GM19395 (cell line): ENCODE measurements around the gene FAAH.

Source experiments
- ATAC-seq: cut with Tn5 transposase; IDR thresholded peaks from one replicate; pipeline ENCODE4 v1.9.1; 2021; ENCODE audit warnings: mild to moderate bottlenecking, moderate library complexity; ENCODE audit not compliant: unreplicated experiment

Gene FAAH

GRCh38 chr1:46448109-46448911 is 54.2 kb downstream of the FAAH start:
- ATAC-seq: no peak

- no peak for ATAC-seq
Observed at GRCh38 chr1:46449223-46450159, 55.4 kb downstream of the FAAH start.

GRCh38 chr1:46450160-46450517 is 56.0 kb downstream of the FAAH start:
- ATAC-seq: no peak

- ATAC-seq: no peak
Observed at GRCh38 chr1:46451948-46452930, 58.1 kb downstream of the FAAH start.

- no peak for ATAC-seq
Observed at GRCh38 chr1:46452931-46453325, 58.8 kb downstream of the FAAH start.

GRCh38 chr1:46453449-46453848 is 59.3 kb downstream of the FAAH start:
- ATAC-seq: no peak

GRCh38 chr1:46455951-46456350 is 61.8 kb downstream of the FAAH start:
- no peak for ATAC-seq

- ATAC-seq: no peak
Observed at GRCh38 chr1:46456411-46456963, 62.4 kb downstream of the FAAH start.

GRCh38 chr1:46457178-46457577 is 63.1 kb downstream of the FAAH start:
- ATAC-seq: no peak

- no peak for ATAC-seq
Observed at GRCh38 chr1:46458190-46458589, 64.1 kb downstream of the FAAH start.

GRCh38 chr1:46458846-46459245 is 64.7 kb downstream of the FAAH start:
- ATAC-seq: no peak

GRCh38 chr1:46459315-46459714 is 65.2 kb downstream of the FAAH start:
- no peak for ATAC-seq

GRCh38 chr1:46461017-46461808 is 67.1 kb downstream of the FAAH start:
- no peak for ATAC-seq

- ATAC-seq: no peak
Observed at GRCh38 chr1:46461809-46462448, 67.8 kb downstream of the FAAH start.
